Testis (tissue), 3 donors: ENCODE results near the gene HJURP. TPM values are rescaled to one million over a fixed set of nuclear protein-coding genes. Genes with fewer than 3 reads are reported as not detected.

ENCODE experiments used
- DNase-seq: peaks from one replicate; pipeline ENCODE4 v3.0.0-alpha.2; 2019
- H3K27ac ChIP-seq, 2 donors: fragments of 200-600 bp; sonication (generic); one replicate each; pipeline ENCODE4 v1.5.1; 2019
- H3K27me3 ChIP-seq: fragments of 200-600 bp; sonication (generic); one replicate; pipeline ENCODE4 v1.5.1; 2019
- H3K36me3 ChIP-seq: fragments of 200-600 bp; sonication (generic); one replicate; pipeline ENCODE4 v1.5.1; 2017; ENCODE audit warnings: low read depth; ENCODE audit errors: missing control alignments
- H3K4me1 ChIP-seq: fragments of 200-600 bp; sonication (generic); one replicate; pipeline ENCODE4 v1.5.1; 2019
- H3K4me3 ChIP-seq, 2 donors: fragments of 200-600 bp; sonication (generic); one replicate each; pipeline ENCODE4 v1.5.1; 2017 to 2019
- H3K9me3 ChIP-seq: fragments of 200-600 bp; sonication (generic); one replicate; pipeline ENCODE4 v1.5.1; 2017
- CTCF ChIP-seq, 3 experiments: fragments of 450-650 bp in 2 of 3; fragments of 200-600 bp in 1 of 3; sonication (generic) in 1 of 3; IDR thresholded peaks; one replicate each; pipeline ENCODE4 v1.5.1; 2016 to 2019; ENCODE audit warnings: antibody characterized with exemption in 3 of 3, mild to moderate bottlenecking in 2 of 3, moderate library complexity in 1 of 3
- POLR2A ChIP-seq: fragments of 450-650 bp; IDR thresholded peaks from one replicate; pipeline ENCODE4 v1.6.1; 2017; ENCODE audit warnings: antibody characterized with exemption, mild to moderate bottlenecking, moderate library complexity
- WGBS, 2 donors: methylation state at CpG; one replicate each; pipeline ENCODE4 v1.1.5; 2018; 5-methylcytosine and 5-hydroxymethylcytosine counted together
- intact Hi-C: fragments of 100-400 bp; cut with DNase I; formaldehyde crosslinking; loops from one replicate; pipeline ENCODE4 v1.15.1; 2023; ENCODE audit warnings: low total_unique reads
- polyA plus RNA-seq: library from polyadenylated mRNA; stranded (reverse); fragments of 350-450 nt; fragmentation: Illumina TruSeq; extraction: RNeasy Lipid Tissue Mini Kit (QIAGEN cat#74804); gene quantifications from one replicate; pipeline ENCODE4 v1.2.3, GENCODE V29; 2014; ENCODE audit warnings: low read depth, low replicate concordance; ENCODE audit not compliant: insufficient read depth
- total RNA-seq, 2 donors: library from RNA; depleted of rRNA; stranded (reverse); fragments of >200 nt; gene quantifications; one replicate each; pipeline ENCODE4 v1.2.3, GENCODE V29; 2016

The HJURP gene
- total and polyA plus RNA-seq, 3 donors from 2014 or later: 10.2 to 30.2 (median 13.9) TPM

- H3K9me3 ChIP-seq: no peaks in the 10 kb centered on the region
- DNase-seq: no peak
- no peaks in the 10 kb centered on the region for H3K4me1 ChIP-seq
- H3K4me3 ChIP-seq: no peak overlapping the region
- no peaks in the 10 kb centered on the region for H3K36me3 ChIP-seq
- intact Hi-C loops: no loop called here
- H3K27me3 ChIP-seq: no peaks in the 10 kb centered on the region
- WGBS, 2 donors: 93 to 96% methylated on average over 6 of the region's 6 CpGs
- no peak for TF ChIP-seq CTCF (IDR thresholded peaks at IDR 0.05)
- TF ChIP-seq POLR2A: no peak
- H3K27ac ChIP-seq: no peak overlapping the region
Measured at GRCh38 chr2:233851169-233851568, 3.2 kb downstream of the HJURP start.

GRCh38 chr2:233850745-233851144 lies 3.6 kb downstream of the HJURP start:
- no peaks in the 10 kb centered on the region for H3K36me3 ChIP-seq
- intact Hi-C loops: no loop called here

GRCh38 chr2:233849607-233850271 lies 4.6 kb downstream of the HJURP start:
- WGBS, 2 donors: 93 to 97% methylated on average over 13 of the region's 13 CpGs
- no peak for DNase-seq
- no peak for TF ChIP-seq CTCF (IDR thresholded peaks at IDR 0.05)
- no peak for TF ChIP-seq POLR2A

More at GRCh38 chr2:233850745-233851144, 3.6 kb downstream of the HJURP start:
- Histone ChIP-seq H3K9me3 (no peaks in the 10 kb centered on the region), H3K4me1 (no peaks in the 10 kb centered on the region), H3K4me3 (no peak overlapping the region), H3K27me3 (no peaks in the 10 kb centered on the region), H3K27ac (no peak overlapping the region)
- WGBS, 2 donors: 88 to 92% methylated on average over 7 of the region's 7 CpGs
- no peak for TF ChIP-seq POLR2A
- TF ChIP-seq CTCF (IDR thresholded peaks at IDR 0.05): no peak
- no peak for DNase-seq

GRCh38 chr2:233848276-233848675 lies 6.1 kb downstream of the HJURP start:
- no peaks in the 10 kb centered on the region for H3K27me3 ChIP-seq
- H3K36me3 ChIP-seq: no peaks in the 10 kb centered on the region
- no peaks in the 10 kb centered on the region for H3K4me1 ChIP-seq
- no peaks in the 10 kb centered on the region for H3K9me3 ChIP-seq
- no peak for DNase-seq
- 92% methylated on average over 13 of the region's 13 CpGs for WGBS, 2 donors
- intact Hi-C loops: no loop called here
- TF ChIP-seq POLR2A (no peak), CTCF (IDR thresholded peaks at IDR 0.05) (no peak)
- no peak overlapping the region for H3K27ac ChIP-seq
- no peak overlapping the region for H3K4me3 ChIP-seq

More at GRCh38 chr2:233849607-233850271, 4.6 kb downstream of the HJURP start:
- no peaks in the 10 kb centered on the region for H3K9me3 ChIP-seq
- H3K4me3 ChIP-seq: no peak overlapping the region
- no peaks in the 10 kb centered on the region for H3K27me3 ChIP-seq
- no peaks in the 10 kb centered on the region for H3K4me1 ChIP-seq
- intact Hi-C loops: no loop called here
- H3K36me3 ChIP-seq: no peaks in the 10 kb centered on the region
- H3K27ac ChIP-seq: no peak overlapping the region
